Liver (tissue), 9 donors: ENCODE measurements around the gene CACNA2D1. TPM values are rescaled to one million over a fixed set of nuclear protein-coding genes. Genes with fewer than 3 reads are reported as not detected.

ENCODE experiments used
- DNase-seq: peaks from one replicate; pipeline ENCODE4 v3.0.0-alpha.2; 2017; ENCODE audit warnings: low spot score
- H3K27ac ChIP-seq, 2 donors: one replicate each; pipeline ENCODE4 v1.7.0; 2013; ENCODE audit warnings: inconsistent platforms in 2 of 2, low read length in 2 of 2, control low read depth in 1 of 2, low read depth in 1 of 2, mild to moderate bottlenecking in 1 of 2
- H3K27me3 ChIP-seq, 4 donors: one replicate each; pipeline versions ENCODE4 v1.6.1 to v1.7.0; 2013; ENCODE audit warnings: low read length in 3 of 4, inconsistent platforms in 1 of 4, mild to moderate bottlenecking in 1 of 4, moderate library complexity in 1 of 4; ENCODE audit not compliant: control insufficient read depth in 4 of 4, insufficient read depth in 4 of 4
- H3K36me3 ChIP-seq, 4 donors: one replicate each; pipeline versions ENCODE4 v1.6.1 to v1.7.0; 2013; ENCODE audit warnings: low read length in 3 of 4, mild to moderate bottlenecking in 3 of 4, low read depth in 1 of 4, moderate library complexity in 1 of 4; ENCODE audit not compliant: control insufficient read depth in 4 of 4, insufficient read depth in 3 of 4
- H3K4me1 ChIP-seq, 4 donors: one replicate each; pipeline versions ENCODE4 v1.6.1 to v1.7.0; 2013; ENCODE audit warnings: low read length in 3 of 4, mild to moderate bottlenecking in 3 of 4, moderate library complexity in 1 of 4; ENCODE audit not compliant: control insufficient read depth in 4 of 4, insufficient read depth in 4 of 4
- H3K4me3 ChIP-seq, 3 donors: one replicate each; pipeline versions ENCODE4 v1.6.1 to v1.7.0; 2013; ENCODE audit warnings: low read length in 3 of 3, control low read depth in 1 of 3, low read depth in 1 of 3, mild to moderate bottlenecking in 1 of 3
- H3K9ac ChIP-seq, 2 donors: one replicate each; pipeline ENCODE4 v1.7.0; 2013; ENCODE audit warnings: low read length in 2 of 2, mild to moderate bottlenecking in 2 of 2, moderate library complexity in 2 of 2, control low read depth in 1 of 2, low read depth in 1 of 2
- H3K9me3 ChIP-seq, 4 donors: one replicate each; pipeline versions ENCODE4 v1.6.1 to v1.7.0; 2013; ENCODE audit warnings: low read length in 3 of 4; ENCODE audit not compliant: control insufficient read depth in 4 of 4
- EGR1 ChIP-seq, 2 donors: IDR thresholded peaks; 2 replicates each; pipeline ENCODE4 v1.6.1; 2016 to 2018; ENCODE audit warnings: antibody characterized with exemption in 2 of 2, low read depth in 2 of 2
- FOXA1 ChIP-seq: IDR thresholded peaks from 2 replicates; pipeline ENCODE4 v1.6.1; 2016; ENCODE audit warnings: antibody characterized with exemption
- FOXA2 ChIP-seq: IDR thresholded peaks from 2 replicates; pipeline ENCODE4 v1.6.1; 2016; ENCODE audit warnings: antibody characterized with exemption
- GABPA ChIP-seq, 2 donors: IDR thresholded peaks in 1 of 2; conservative IDR thresholded peaks in 1 of 2; 2 replicates each; pipeline ENCODE4 v1.6.1; 2016; ENCODE audit warnings: antibody characterized with exemption in 2 of 2, mild to moderate bottlenecking in 1 of 2, moderate library complexity in 1 of 2
- HNF4A ChIP-seq, 2 donors: conservative IDR thresholded peaks; 2 replicates each; pipeline ENCODE4 v1.6.1; 2016; ENCODE audit warnings: antibody characterized with exemption in 2 of 2, mild to moderate bottlenecking in 2 of 2
- HNF4G ChIP-seq: IDR thresholded peaks from 2 replicates; pipeline ENCODE4 v1.6.1; 2016; ENCODE audit warnings: antibody characterized with exemption
- JUND ChIP-seq, 2 donors: IDR thresholded peaks; 2 replicates each; pipeline ENCODE4 v1.6.1; 2016; ENCODE audit warnings: antibody characterized with exemption in 2 of 2
- NR2F2 ChIP-seq: IDR thresholded peaks from 2 replicates; pipeline ENCODE4 v1.6.1; 2016; ENCODE audit warnings: antibody characterized with exemption
- RAD21 ChIP-seq, 2 donors: IDR thresholded peaks; 2 replicates each; pipeline ENCODE4 v1.6.1; 2016; ENCODE audit warnings: antibody characterized with exemption in 2 of 2, mild to moderate bottlenecking in 2 of 2
- RXRA ChIP-seq, 2 donors: IDR thresholded peaks; 2 replicates each; pipeline ENCODE4 v1.6.1; 2017 to 2018; ENCODE audit warnings: antibody characterized with exemption in 2 of 2, mild to moderate bottlenecking in 1 of 2
- SP1 ChIP-seq: IDR thresholded peaks from 2 replicates; pipeline ENCODE4 v1.6.1; 2018; ENCODE audit warnings: antibody characterized with exemption, mild to moderate bottlenecking
- TAF1 ChIP-seq: conservative IDR thresholded peaks from 2 replicates; pipeline ENCODE4 v1.6.1; 2016; ENCODE audit warnings: antibody characterized with exemption, mild to moderate bottlenecking
- YY1 ChIP-seq: IDR thresholded peaks from 2 replicates; pipeline ENCODE4 v1.6.1; 2016; ENCODE audit warnings: antibody characterized with exemption, mild to moderate bottlenecking
- WGBS: extraction: QIAGEN DNeasy Blood & Tissue Kit; methylation state at CpG from one replicate; pipeline ENCODE4 v1.1.7; 2013; 5-methylcytosine and 5-hydroxymethylcytosine counted together
- polyA plus RNA-seq, 2 donors: library from polyadenylated mRNA; stranded (reverse) in 1 of 2; unstranded in 1 of 2; fragments of 200-250 nt in 1 of 2; fragments of >200 nt in 1 of 2; fragmentation: Nextera tagmentation in 1 of 2; extraction: Ambion mirVana in 1 of 2; gene quantifications; one replicate each; pipeline versions ENCODE4 v1.2.1 to v1.2.3, GENCODE V29; 2013 to 2015
- total RNA-seq, 2 donors: library from RNA; depleted of rRNA; stranded (reverse); fragments of >200 nt; gene quantifications; one replicate each; pipeline ENCODE4 v1.2.3, GENCODE V29; 2014
- TF ChIP-seq, protein P1 (sequence below): IDR thresholded peaks from 2 replicates; pipeline ENCODE4 v1.6.1; 2016; ENCODE audit warnings: antibody characterized with exemption
- TF ChIP-seq, protein P2 (sequence below): IDR thresholded peaks from 2 replicates; pipeline ENCODE4 v1.6.1; 2016; ENCODE audit warnings: antibody characterized with exemption
- TF ChIP-seq, protein P3 (sequence below): IDR thresholded peaks from 2 replicates; pipeline ENCODE4 v1.6.1; 2016; ENCODE audit warnings: antibody characterized with exemption
- TF ChIP-seq, protein P4 (sequence below): fragments of 150-350 bp; IDR thresholded peaks from 2 replicates; pipeline ENCODE4 v1.5.1; 2017; ENCODE audit warnings: improper control_type of control experiment, low read depth, low read length; ENCODE audit not compliant: missing input control
- TF ChIP-seq, protein P5 (sequence below): IDR thresholded peaks from 2 replicates; pipeline ENCODE4 v1.6.1; 2016; ENCODE audit warnings: antibody characterized with exemption, mild to moderate bottlenecking
- donor health status: healthy.
- donor health status: healthy.
- donor health status: healthy.
- donor health status: healthy.
- donor health status: healthy.

The CACNA2D1 gene
- total and polyA plus RNA-seq, 4 donors, result 0.42 to 2.3 (median 0.94) TPM

DNA sequence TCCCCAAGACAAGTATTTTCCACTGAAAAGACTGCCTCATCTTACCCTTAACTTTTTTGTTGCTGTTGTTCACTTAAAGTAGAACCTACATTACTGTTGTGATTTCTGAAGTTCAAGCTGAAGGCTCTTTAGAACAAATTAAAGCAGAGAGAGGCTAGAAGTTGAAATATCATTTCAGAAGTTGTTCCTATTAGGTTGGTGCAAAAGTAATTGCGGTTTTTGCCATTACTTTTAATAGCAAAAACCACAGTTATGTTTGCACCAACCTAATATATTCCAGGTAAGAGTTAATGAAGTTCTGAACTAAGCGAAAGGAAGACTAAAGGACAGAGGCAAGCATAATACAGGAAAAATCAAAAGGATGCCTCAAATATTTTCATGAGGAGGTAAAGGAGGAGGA is 153.7 kb downstream of the CACNA2D1 start:
- WGBS, result 67% methylated on average over 2 of the region's 2 CpGs
- no peak for DNase-seq
- no peak overlapping the region for H3K27ac ChIP-seq
- no peak overlapping the region for H3K4me3 ChIP-seq
- H3K9me3 ChIP-seq, result peaks cover 0 to 3% (median under 1%) of the 10 kb centered on the region in 4 donors
- no peak overlapping the region for H3K9ac ChIP-seq
- H3K36me3 ChIP-seq, result no peaks in the 10 kb centered on the region
- TF ChIP-seq RXRA (IDR thresholded peaks at IDR 0.05), result no peak
- TF ChIP-seq, protein P1, sequence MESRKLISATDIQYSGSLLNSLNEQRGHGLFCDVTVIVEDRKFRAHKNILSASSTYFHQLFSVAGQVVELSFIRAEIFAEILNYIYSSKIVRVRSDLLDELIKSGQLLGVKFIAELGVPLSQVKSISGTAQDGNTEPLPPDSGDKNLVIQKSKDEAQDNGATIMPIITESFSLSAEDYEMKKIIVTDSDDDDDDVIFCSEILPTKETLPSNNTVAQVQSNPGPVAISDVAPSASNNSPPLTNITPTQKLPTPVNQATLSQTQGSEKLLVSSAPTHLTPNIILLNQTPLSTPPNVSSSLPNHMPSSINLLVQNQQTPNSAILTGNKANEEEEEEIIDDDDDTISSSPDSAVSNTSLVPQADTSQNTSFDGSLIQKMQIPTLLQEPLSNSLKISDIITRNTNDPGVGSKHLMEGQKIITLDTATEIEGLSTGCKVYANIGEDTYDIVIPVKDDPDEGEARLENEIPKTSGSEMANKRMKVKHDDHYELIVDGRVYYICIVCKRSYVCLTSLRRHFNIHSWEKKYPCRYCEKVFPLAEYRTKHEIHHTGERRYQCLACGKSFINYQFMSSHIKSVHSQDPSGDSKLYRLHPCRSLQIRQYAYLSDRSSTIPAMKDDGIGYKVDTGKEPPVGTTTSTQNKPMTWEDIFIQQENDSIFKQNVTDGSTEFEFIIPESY, result no peak
- TF ChIP-seq, protein P2, sequence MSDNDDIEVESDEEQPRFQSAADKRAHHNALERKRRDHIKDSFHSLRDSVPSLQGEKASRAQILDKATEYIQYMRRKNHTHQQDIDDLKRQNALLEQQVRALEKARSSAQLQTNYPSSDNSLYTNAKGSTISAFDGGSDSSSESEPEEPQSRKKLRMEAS, result no peak
- TF ChIP-seq SP1, result no peak
- H3K4me1 ChIP-seq, result no peaks in the 10 kb centered on the region
- no peaks in the 10 kb centered on the region for H3K27me3 ChIP-seq

GRCh38 chr7:82289152-82289535 is 154.4 kb downstream of the CACNA2D1 start:
- Histone ChIP-seq H3K27me3 (no peaks in the 10 kb centered on the region), H3K4me3 (no peak overlapping the region), H3K9me3 (peaks cover 0 to 3% (median under 1%) of the 10 kb centered on the region in 4 donors), H3K27ac (no peak overlapping the region), H3K36me3 (no peaks in the 10 kb centered on the region), H3K9ac (no peak overlapping the region), H3K4me1 (no peaks in the 10 kb centered on the region)
- 88% methylated on average over 2 of the region's 2 CpGs for WGBS
- no peak for DNase-seq
- no peak for TF ChIP-seq SP1
- no peak for TF ChIP-seq RAD21 (IDR thresholded peaks at IDR 0.05)
- TF ChIP-seq JUND (IDR thresholded peaks at IDR 0.05), result no peak
- TF ChIP-seq, protein P3, sequence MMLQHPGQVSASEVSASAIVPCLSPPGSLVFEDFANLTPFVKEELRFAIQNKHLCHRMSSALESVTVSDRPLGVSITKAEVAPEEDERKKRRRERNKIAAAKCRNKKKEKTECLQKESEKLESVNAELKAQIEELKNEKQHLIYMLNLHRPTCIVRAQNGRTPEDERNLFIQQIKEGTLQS, result no peak
- TF ChIP-seq HNF4G, result no peak
- TF ChIP-seq HNF4A (conservative IDR thresholded peaks at IDR 0.05), result no peak
- TF ChIP-seq, protein P4, sequence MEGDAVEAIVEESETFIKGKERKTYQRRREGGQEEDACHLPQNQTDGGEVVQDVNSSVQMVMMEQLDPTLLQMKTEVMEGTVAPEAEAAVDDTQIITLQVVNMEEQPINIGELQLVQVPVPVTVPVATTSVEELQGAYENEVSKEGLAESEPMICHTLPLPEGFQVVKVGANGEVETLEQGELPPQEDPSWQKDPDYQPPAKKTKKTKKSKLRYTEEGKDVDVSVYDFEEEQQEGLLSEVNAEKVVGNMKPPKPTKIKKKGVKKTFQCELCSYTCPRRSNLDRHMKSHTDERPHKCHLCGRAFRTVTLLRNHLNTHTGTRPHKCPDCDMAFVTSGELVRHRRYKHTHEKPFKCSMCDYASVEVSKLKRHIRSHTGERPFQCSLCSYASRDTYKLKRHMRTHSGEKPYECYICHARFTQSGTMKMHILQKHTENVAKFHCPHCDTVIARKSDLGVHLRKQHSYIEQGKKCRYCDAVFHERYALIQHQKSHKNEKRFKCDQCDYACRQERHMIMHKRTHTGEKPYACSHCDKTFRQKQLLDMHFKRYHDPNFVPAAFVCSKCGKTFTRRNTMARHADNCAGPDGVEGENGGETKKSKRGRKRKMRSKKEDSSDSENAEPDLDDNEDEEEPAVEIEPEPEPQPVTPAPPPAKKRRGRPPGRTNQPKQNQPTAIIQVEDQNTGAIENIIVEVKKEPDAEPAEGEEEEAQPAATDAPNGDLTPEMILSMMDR, result no peak
- TF ChIP-seq, protein P5, sequence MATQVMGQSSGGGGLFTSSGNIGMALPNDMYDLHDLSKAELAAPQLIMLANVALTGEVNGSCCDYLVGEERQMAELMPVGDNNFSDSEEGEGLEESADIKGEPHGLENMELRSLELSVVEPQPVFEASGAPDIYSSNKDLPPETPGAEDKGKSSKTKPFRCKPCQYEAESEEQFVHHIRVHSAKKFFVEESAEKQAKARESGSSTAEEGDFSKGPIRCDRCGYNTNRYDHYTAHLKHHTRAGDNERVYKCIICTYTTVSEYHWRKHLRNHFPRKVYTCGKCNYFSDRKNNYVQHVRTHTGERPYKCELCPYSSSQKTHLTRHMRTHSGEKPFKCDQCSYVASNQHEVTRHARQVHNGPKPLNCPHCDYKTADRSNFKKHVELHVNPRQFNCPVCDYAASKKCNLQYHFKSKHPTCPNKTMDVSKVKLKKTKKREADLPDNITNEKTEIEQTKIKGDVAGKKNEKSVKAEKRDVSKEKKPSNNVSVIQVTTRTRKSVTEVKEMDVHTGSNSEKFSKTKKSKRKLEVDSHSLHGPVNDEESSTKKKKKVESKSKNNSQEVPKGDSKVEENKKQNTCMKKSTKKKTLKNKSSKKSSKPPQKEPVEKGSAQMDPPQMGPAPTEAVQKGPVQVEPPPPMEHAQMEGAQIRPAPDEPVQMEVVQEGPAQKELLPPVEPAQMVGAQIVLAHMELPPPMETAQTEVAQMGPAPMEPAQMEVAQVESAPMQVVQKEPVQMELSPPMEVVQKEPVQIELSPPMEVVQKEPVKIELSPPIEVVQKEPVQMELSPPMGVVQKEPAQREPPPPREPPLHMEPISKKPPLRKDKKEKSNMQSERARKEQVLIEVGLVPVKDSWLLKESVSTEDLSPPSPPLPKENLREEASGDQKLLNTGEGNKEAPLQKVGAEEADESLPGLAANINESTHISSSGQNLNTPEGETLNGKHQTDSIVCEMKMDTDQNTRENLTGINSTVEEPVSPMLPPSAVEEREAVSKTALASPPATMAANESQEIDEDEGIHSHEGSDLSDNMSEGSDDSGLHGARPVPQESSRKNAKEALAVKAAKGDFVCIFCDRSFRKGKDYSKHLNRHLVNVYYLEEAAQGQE, result no peak
- TF ChIP-seq TAF1, result no peak
- TF ChIP-seq, protein P1, result no peak
- no peak for TF ChIP-seq YY1
- TF ChIP-seq FOXA2, result no peak
- TF ChIP-seq EGR1 (IDR thresholded peaks at IDR 0.05; ENCODE audit: low read depth in 2 of 2), result no peak
- no peak for TF ChIP-seq GABPA (IDR thresholded peaks at IDR 0.05 in 1 of 2, conservative IDR thresholded peaks at IDR 0.05 in 1 of 2)
- no peak for TF ChIP-seq NR2F2
- no peak for TF ChIP-seq RXRA (IDR thresholded peaks at IDR 0.05)
- TF ChIP-seq FOXA1, result no peak
- TF ChIP-seq, protein P2, result no peak
